ENCODE data around the gene PTPRJ. TPM values are rescaled to one million over a fixed set of nuclear protein-coding genes. Genes with fewer than 3 reads are reported as not detected.

Gene PTPRJ
- total and polyA plus RNA-seq, 4 donors = 4.1 to 24.7 (median 14.6) TPM

DNA sequence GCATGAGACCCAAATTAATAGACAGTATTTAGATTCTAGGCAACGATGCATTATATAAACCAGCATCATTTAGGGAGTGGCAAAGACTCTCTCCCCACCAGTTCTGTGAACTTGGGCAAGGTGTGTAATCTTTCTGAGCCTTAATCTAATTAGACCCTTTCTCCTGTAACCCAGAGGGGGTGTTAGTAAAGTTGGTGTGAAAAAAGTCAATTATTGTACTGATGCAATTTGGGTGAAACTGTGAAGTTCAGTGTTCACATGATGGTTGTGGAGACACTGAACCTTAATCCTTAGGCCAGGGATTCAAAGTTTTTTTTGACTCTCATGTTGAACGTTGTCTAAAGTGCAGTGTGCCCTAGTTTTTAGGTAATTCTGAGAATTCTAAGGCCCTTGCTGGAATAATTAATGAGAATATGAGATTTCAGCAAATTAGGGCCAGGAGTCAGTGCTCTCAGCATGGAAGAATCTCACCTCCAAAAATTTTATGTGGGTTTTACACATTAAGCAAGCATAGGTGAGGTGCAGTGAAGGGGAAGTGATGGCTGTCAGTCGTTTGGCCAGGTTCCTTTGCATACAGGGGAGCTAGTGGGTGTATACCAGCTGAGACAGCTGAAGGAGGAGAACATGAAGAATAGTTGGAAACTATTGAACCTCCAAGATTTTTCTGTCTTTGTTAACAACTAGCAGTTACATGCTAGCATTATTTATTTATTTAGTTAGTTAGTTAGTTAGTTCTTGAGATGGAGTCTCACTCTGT is 94.2 kb downstream of the PTPRJ start (continued):
- TF ChIP-seq, protein P1, sequence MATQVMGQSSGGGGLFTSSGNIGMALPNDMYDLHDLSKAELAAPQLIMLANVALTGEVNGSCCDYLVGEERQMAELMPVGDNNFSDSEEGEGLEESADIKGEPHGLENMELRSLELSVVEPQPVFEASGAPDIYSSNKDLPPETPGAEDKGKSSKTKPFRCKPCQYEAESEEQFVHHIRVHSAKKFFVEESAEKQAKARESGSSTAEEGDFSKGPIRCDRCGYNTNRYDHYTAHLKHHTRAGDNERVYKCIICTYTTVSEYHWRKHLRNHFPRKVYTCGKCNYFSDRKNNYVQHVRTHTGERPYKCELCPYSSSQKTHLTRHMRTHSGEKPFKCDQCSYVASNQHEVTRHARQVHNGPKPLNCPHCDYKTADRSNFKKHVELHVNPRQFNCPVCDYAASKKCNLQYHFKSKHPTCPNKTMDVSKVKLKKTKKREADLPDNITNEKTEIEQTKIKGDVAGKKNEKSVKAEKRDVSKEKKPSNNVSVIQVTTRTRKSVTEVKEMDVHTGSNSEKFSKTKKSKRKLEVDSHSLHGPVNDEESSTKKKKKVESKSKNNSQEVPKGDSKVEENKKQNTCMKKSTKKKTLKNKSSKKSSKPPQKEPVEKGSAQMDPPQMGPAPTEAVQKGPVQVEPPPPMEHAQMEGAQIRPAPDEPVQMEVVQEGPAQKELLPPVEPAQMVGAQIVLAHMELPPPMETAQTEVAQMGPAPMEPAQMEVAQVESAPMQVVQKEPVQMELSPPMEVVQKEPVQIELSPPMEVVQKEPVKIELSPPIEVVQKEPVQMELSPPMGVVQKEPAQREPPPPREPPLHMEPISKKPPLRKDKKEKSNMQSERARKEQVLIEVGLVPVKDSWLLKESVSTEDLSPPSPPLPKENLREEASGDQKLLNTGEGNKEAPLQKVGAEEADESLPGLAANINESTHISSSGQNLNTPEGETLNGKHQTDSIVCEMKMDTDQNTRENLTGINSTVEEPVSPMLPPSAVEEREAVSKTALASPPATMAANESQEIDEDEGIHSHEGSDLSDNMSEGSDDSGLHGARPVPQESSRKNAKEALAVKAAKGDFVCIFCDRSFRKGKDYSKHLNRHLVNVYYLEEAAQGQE (IDR thresholded peaks at IDR 0.05) = no peak
- TF ChIP-seq, protein P2, sequence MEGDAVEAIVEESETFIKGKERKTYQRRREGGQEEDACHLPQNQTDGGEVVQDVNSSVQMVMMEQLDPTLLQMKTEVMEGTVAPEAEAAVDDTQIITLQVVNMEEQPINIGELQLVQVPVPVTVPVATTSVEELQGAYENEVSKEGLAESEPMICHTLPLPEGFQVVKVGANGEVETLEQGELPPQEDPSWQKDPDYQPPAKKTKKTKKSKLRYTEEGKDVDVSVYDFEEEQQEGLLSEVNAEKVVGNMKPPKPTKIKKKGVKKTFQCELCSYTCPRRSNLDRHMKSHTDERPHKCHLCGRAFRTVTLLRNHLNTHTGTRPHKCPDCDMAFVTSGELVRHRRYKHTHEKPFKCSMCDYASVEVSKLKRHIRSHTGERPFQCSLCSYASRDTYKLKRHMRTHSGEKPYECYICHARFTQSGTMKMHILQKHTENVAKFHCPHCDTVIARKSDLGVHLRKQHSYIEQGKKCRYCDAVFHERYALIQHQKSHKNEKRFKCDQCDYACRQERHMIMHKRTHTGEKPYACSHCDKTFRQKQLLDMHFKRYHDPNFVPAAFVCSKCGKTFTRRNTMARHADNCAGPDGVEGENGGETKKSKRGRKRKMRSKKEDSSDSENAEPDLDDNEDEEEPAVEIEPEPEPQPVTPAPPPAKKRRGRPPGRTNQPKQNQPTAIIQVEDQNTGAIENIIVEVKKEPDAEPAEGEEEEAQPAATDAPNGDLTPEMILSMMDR (IDR thresholded peaks at IDR 0.05; ENCODE audit: low read depth, low read length, missing input control) = no peak
- TF ChIP-seq HNF4G (IDR thresholded peaks at IDR 0.05) = peak; percentile 50
- TF ChIP-seq RAD21 (IDR thresholded peaks at IDR 0.05) = peak in 1 of 2 donors; percentile 13

DNA sequence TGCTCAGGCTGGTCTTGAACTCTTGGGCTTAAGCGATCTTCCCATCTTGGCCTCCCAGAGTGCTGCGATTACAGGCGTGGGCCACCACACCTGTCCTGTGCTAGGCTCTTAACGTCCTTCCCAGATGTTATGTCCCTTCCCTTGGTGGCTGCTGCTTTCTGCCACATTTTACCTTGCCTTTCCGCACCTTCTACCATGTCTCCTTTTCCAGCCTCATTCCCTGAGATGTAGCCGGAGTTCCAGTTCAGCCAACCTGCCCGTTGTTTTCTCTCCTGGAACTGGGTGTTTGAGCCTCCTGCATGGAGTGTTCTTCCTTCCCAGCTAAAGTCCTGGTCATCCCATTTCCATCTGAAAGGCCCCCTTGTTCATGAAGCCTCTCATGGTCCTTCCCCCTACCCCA is 95.3 kb downstream of the PTPRJ start:
- Histone ChIP-seq H3K27me3 (ENCODE audit: control insufficient read depth in 4 of 4, insufficient read depth in 4 of 4, low read length in 3 of 4) (no peaks in the 10 kb centered on the region), H3K27ac (ENCODE audit: low read depth in 1 of 2, low read length in 2 of 2) (no peak overlapping the region), H3K4me3 (ENCODE audit: low read depth in 1 of 3, low read length in 3 of 3) (no peak overlapping the region), H3K4me1 (ENCODE audit: control insufficient read depth in 4 of 4, insufficient read depth in 4 of 4, low read length in 3 of 4) (peaks cover 1 to 21% (median 13%) of the 10 kb centered on the region in 4 donors), H3K36me3 (ENCODE audit: control insufficient read depth in 4 of 4, insufficient read depth in 3 of 4, low read depth in 1 of 4, low read length in 3 of 4) (no peaks in the 10 kb centered on the region), H3K9me3 (ENCODE audit: control insufficient read depth in 4 of 4, low read length in 3 of 4) (no peaks in the 10 kb centered on the region), H3K9ac (ENCODE audit: low read depth in 1 of 2, low read length in 2 of 2) (no peak overlapping the region)
- 99% methylated on average over 7 of the region's 7 CpGs for WGBS
- TF ChIP-seq, protein P1 (IDR thresholded peaks at IDR 0.05) = no peak
- no peak for TF ChIP-seq FOXA2 (IDR thresholded peaks at IDR 0.05)
- no peak for DNase-seq (ENCODE audit: low spot score)

DNA sequence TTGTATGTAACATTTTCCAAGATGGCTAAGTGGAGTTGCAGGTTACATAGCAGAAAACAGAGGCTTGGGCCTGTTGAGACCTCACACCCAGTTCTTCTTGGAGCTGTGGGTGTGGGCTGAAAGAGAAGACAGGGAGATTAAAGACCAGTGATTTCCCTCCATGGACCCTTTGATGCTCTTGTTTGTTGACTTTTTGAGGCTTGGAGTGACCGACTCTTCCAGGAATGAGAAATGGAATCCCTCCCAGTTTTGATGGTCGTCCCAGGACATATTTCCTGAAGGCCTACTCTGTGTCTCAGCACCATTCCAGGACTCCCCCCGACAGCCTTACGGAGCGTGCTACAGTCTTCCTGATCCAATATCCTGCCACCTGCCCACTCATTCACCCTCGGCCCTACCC is 96.9 kb downstream of the PTPRJ start:
- 91% methylated on average over 6 of the region's 6 CpGs for WGBS

More for the DNA sequence above, 96.9 kb downstream of the PTPRJ start:
- Histone ChIP-seq H3K4me1 (ENCODE audit: control insufficient read depth in 4 of 4, insufficient read depth in 4 of 4, low read length in 3 of 4) (peaks cover 9 to 35% (median 24%) of the 10 kb centered on the region in 4 donors), H3K27ac (ENCODE audit: low read depth in 1 of 2, low read length in 2 of 2) (no peak overlapping the region), H3K4me3 (ENCODE audit: low read depth in 1 of 3, low read length in 3 of 3) (no peak overlapping the region), H3K9me3 (ENCODE audit: control insufficient read depth in 4 of 4, low read length in 3 of 4) (no peaks in the 10 kb centered on the region), H3K27me3 (ENCODE audit: control insufficient read depth in 4 of 4, insufficient read depth in 4 of 4, low read length in 3 of 4) (no peaks in the 10 kb centered on the region), H3K9ac (ENCODE audit: low read depth in 1 of 2, low read length in 2 of 2) (no peak overlapping the region), H3K36me3 (ENCODE audit: control insufficient read depth in 4 of 4, insufficient read depth in 3 of 4, low read depth in 1 of 4, low read length in 3 of 4) (no peaks in the 10 kb centered on the region)
- TF ChIP-seq YY1 (IDR thresholded peaks at IDR 0.05) (no peak), FOXA1 (IDR thresholded peaks at IDR 0.05) (no peak), HNF4G (IDR thresholded peaks at IDR 0.05) (no peak), NR2F2 (IDR thresholded peaks at IDR 0.05) (no peak), JUND (IDR thresholded peaks at IDR 0.05) (no peak), FOXA2 (IDR thresholded peaks at IDR 0.05) (no peak), HNF4A (conservative IDR thresholded peaks at IDR 0.05) (no peak)
- TF ChIP-seq, protein P3, sequence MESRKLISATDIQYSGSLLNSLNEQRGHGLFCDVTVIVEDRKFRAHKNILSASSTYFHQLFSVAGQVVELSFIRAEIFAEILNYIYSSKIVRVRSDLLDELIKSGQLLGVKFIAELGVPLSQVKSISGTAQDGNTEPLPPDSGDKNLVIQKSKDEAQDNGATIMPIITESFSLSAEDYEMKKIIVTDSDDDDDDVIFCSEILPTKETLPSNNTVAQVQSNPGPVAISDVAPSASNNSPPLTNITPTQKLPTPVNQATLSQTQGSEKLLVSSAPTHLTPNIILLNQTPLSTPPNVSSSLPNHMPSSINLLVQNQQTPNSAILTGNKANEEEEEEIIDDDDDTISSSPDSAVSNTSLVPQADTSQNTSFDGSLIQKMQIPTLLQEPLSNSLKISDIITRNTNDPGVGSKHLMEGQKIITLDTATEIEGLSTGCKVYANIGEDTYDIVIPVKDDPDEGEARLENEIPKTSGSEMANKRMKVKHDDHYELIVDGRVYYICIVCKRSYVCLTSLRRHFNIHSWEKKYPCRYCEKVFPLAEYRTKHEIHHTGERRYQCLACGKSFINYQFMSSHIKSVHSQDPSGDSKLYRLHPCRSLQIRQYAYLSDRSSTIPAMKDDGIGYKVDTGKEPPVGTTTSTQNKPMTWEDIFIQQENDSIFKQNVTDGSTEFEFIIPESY (IDR thresholded peaks at IDR 0.05) = no peak
- TF ChIP-seq, protein P4, sequence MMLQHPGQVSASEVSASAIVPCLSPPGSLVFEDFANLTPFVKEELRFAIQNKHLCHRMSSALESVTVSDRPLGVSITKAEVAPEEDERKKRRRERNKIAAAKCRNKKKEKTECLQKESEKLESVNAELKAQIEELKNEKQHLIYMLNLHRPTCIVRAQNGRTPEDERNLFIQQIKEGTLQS (IDR thresholded peaks at IDR 0.05) = no peak
- TF ChIP-seq, protein P2 (IDR thresholded peaks at IDR 0.05; ENCODE audit: low read depth, low read length, missing input control) = no peak
- TF ChIP-seq, protein P5, sequence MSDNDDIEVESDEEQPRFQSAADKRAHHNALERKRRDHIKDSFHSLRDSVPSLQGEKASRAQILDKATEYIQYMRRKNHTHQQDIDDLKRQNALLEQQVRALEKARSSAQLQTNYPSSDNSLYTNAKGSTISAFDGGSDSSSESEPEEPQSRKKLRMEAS (IDR thresholded peaks at IDR 0.05) = no peak
- DNase-seq (ENCODE audit: low spot score) = no peak

All from liver (tissue), 9 donors.